Suprapubic skin (tissue), 4 donors: ENCODE data around the gene EFEMP1. TPM values are rescaled to one million over a fixed set of nuclear protein-coding genes. Genes with fewer than 3 reads are reported as not detected.

ENCODE experiments used
- DNase-seq, 2 donors: peaks; one replicate each; pipeline ENCODE4 v3.0.0-alpha.2; 2019; ENCODE audit warnings: low spot score in 2 of 2
- H3K27ac ChIP-seq: fragments of 200-600 bp; sonication (generic); one replicate; pipeline ENCODE4 v1.5.1; 2019
- H3K27me3 ChIP-seq: fragments of 200-600 bp; sonication (generic); one replicate; pipeline ENCODE4 v1.5.1; 2019
- H3K36me3 ChIP-seq: fragments of 200-600 bp; sonication (generic); one replicate; pipeline ENCODE4 v1.5.1; 2019
- H3K4me1 ChIP-seq: fragments of 200-600 bp; sonication (generic); one replicate; pipeline ENCODE4 v1.5.1; 2019
- H3K4me3 ChIP-seq: fragments of 200-600 bp; sonication (generic); one replicate; pipeline ENCODE4 v1.5.1; 2019; ENCODE audit warnings: mild to moderate bottlenecking
- H3K9me3 ChIP-seq: fragments of 200-600 bp; sonication (generic); one replicate; pipeline ENCODE4 v1.5.1; 2019
- CTCF ChIP-seq, 2 donors: fragments of 200-600 bp in 1 of 2; fragments of 450-650 bp in 1 of 2; sonication (generic) in 1 of 2; IDR thresholded peaks; one replicate each; pipeline ENCODE4 v1.5.1; 2016 to 2019; ENCODE audit warnings: antibody characterized with exemption in 2 of 2, mild to moderate bottlenecking in 1 of 2, moderate library complexity in 1 of 2
- EP300 ChIP-seq: sonication (generic); formaldehyde crosslinking; IDR thresholded peaks from one replicate; pipeline ENCODE4 v1.6.1; 2017; ENCODE audit warnings: antibody characterized with exemption
- POLR2A ChIP-seq, 2 donors: fragments of 450-650 bp; IDR thresholded peaks; one replicate each; pipeline ENCODE4 v1.6.1; 2017; ENCODE audit warnings: antibody characterized with exemption in 2 of 2, mild to moderate bottlenecking in 2 of 2, moderate library complexity in 2 of 2
- POLR2AphosphoS5 ChIP-seq, 3 donors: sonication (generic); formaldehyde crosslinking; IDR thresholded peaks; one replicate each; pipeline ENCODE4 v1.6.1; 2017; ENCODE audit warnings: antibody characterized with exemption in 3 of 3
- WGBS: methylation state at CpG from one replicate; pipeline ENCODE4 v1.1.5; 2018; 5-methylcytosine and 5-hydroxymethylcytosine counted together
- total RNA-seq, 4 donors: library from RNA; depleted of rRNA; stranded (reverse); fragments of >200 nt; gene quantifications; one replicate each; pipeline ENCODE4 v1.1.0, GENCODE V29; 2016

The EFEMP1 gene
- total RNA-seq, 4 donors from 2014 or later, result 93.1 to 145 (median 137) TPM

- Histone ChIP-seq H3K27ac (no peak overlapping the region), H3K27me3 (no peaks in the 10 kb centered on the region), H3K4me1 (peaks cover 10% of the 10 kb centered on the region), H3K36me3 (no peaks in the 10 kb centered on the region), H3K4me3 (no peak overlapping the region), H3K9me3 (no peaks in the 10 kb centered on the region)
- TF ChIP-seq EP300 (no peak), POLR2A (IDR thresholded peaks at IDR 0.05) (no peak), CTCF (IDR thresholded peaks at IDR 0.05) (no peak), POLR2AphosphoS5 (IDR thresholded peaks at IDR 0.05) (no peak)
- DNase-seq, result no peak
- WGBS, result 83% methylated on average over 6 of the region's 6 CpGs
Measured at GRCh38 chr2:55880416-55881143, 43.0 kb downstream of the EFEMP1 start.

- H3K9me3 ChIP-seq, result no peaks in the 10 kb centered on the region
- WGBS, result 67% methylated on average over 3 of the region's 3 CpGs
- no peak overlapping the region for H3K27ac ChIP-seq
Measured at GRCh38 chr2:55879976-55880375, 43.6 kb downstream of the EFEMP1 start.

GRCh38 chr2:55877087-55877436 is 46.5 kb downstream of the EFEMP1 start:
- Histone ChIP-seq H3K4me1 (no peaks in the 10 kb centered on the region), H3K27ac (no peak overlapping the region), H3K36me3 (peaks cover 5% of the 10 kb centered on the region), H3K9me3 (no peaks in the 10 kb centered on the region), H3K27me3 (no peaks in the 10 kb centered on the region), H3K4me3 (no peak overlapping the region)
- DNase-seq, result no peak
- TF ChIP-seq POLR2AphosphoS5 (IDR thresholded peaks at IDR 0.05), result no peak
- no peak for TF ChIP-seq POLR2A (IDR thresholded peaks at IDR 0.05)
- no peak for TF ChIP-seq CTCF (IDR thresholded peaks at IDR 0.05)
- no peak for TF ChIP-seq EP300
- 60% methylated on average over 2 of the region's 2 CpGs for WGBS

More at GRCh38 chr2:55879976-55880375, 43.6 kb downstream of the EFEMP1 start:
- Histone ChIP-seq H3K4me3 (no peak overlapping the region), H3K4me1 (peaks cover 10% of the 10 kb centered on the region), H3K27me3 (no peaks in the 10 kb centered on the region), H3K36me3 (no peaks in the 10 kb centered on the region)
- TF ChIP-seq POLR2A (IDR thresholded peaks at IDR 0.05) (no peak), POLR2AphosphoS5 (IDR thresholded peaks at IDR 0.05) (no peak), CTCF (IDR thresholded peaks at IDR 0.05) (no peak), EP300 (no peak)
- no peak for DNase-seq

GRCh38 chr2:55876429-55877086 is 47.0 kb downstream of the EFEMP1 start:
- TF ChIP-seq EP300, result no peak
- TF ChIP-seq POLR2A (IDR thresholded peaks at IDR 0.05), result no peak
- TF ChIP-seq CTCF (IDR thresholded peaks at IDR 0.05), result no peak
- TF ChIP-seq POLR2AphosphoS5 (IDR thresholded peaks at IDR 0.05), result no peak
- no peak for DNase-seq
- H3K36me3 ChIP-seq, result peaks cover 5% of the 10 kb centered on the region
- 56% methylated on average over 6 of the region's 6 CpGs for WGBS
- H3K9me3 ChIP-seq, result no peaks in the 10 kb centered on the region
- H3K27me3 ChIP-seq, result no peaks in the 10 kb centered on the region
- no peak overlapping the region for H3K4me3 ChIP-seq
- no peaks in the 10 kb centered on the region for H3K4me1 ChIP-seq
- H3K27ac ChIP-seq, result no peak overlapping the region

- H3K4me3 ChIP-seq, result no peak overlapping the region
- no peak for DNase-seq
- H3K27me3 ChIP-seq, result no peaks in the 10 kb centered on the region
- H3K36me3 ChIP-seq, result peaks cover 5% of the 10 kb centered on the region
- no peaks in the 10 kb centered on the region for H3K4me1 ChIP-seq
- no peak overlapping the region for H3K27ac ChIP-seq
- TF ChIP-seq CTCF (IDR thresholded peaks at IDR 0.05), result no peak
- TF ChIP-seq EP300, result no peak
- no peak for TF ChIP-seq POLR2A (IDR thresholded peaks at IDR 0.05)
- TF ChIP-seq POLR2AphosphoS5 (IDR thresholded peaks at IDR 0.05), result no peak
- H3K9me3 ChIP-seq, result no peaks in the 10 kb centered on the region
- 89% methylated on average over 4 of the region's 4 CpGs for WGBS
Measured at GRCh38 chr2:55875434-55876135, 48.0 kb downstream of the EFEMP1 start.
